Smooth muscle cell (in vitro differentiated cells): ENCODE data around the gene ZFAND6. TPM values are rescaled to one million over a fixed set of nuclear protein-coding genes. Genes with fewer than 3 reads are reported as not detected.

Experiments used
- DNase-seq: peaks from one replicate; lab custom pipeline; 2025; ENCODE audit not compliant: unreplicated experiment; lab: John Stamatoyannopoulos, UW
- H2AFZ ChIP-seq: fragments of 200-600 bp; sonication (generic); 2 replicates; pipeline ENCODE4 v1.6.0; 2016; ENCODE audit warnings: antibody characterized with exemption, low read depth, mild to moderate bottlenecking
- H3F3A ChIP-seq: fragments of 200-600 bp; sonication (generic); 2 replicates; pipeline ENCODE4 v1.6.0; 2017; ENCODE audit warnings: antibody characterized with exemption, low read depth
- H3K27ac ChIP-seq: fragments of 200-600 bp; sonication (generic); 2 replicates; pipeline ENCODE4 v1.5.1; 2016; ENCODE audit warnings: low read depth, mild to moderate bottlenecking
- H3K27me3 ChIP-seq: fragments of 200-600 bp; sonication (generic); 2 replicates; pipeline ENCODE4 v1.6.1; 2016; ENCODE audit warnings: low read depth, mild to moderate bottlenecking
- H3K36me3 ChIP-seq: fragments of 200-600 bp; sonication (generic); 2 replicates; pipeline ENCODE4 v1.5.1; 2016; ENCODE audit warnings: low read depth
- H3K4me1 ChIP-seq: fragments of 200-600 bp; sonication (generic); 2 replicates; pipeline ENCODE4 v1.5.1; 2016; ENCODE audit warnings: low read depth
- H3K4me2 ChIP-seq: fragments of 200-600 bp; sonication (generic); 2 replicates; pipeline ENCODE4 v1.6.0; 2016; ENCODE audit warnings: mild to moderate bottlenecking
- H3K4me3 ChIP-seq: fragments of 200-600 bp; sonication (generic); 2 replicates; pipeline ENCODE4 v1.5.1; 2016; ENCODE audit warnings: mild to moderate bottlenecking
- H3K79me2 ChIP-seq: fragments of 200-600 bp; sonication (generic); 2 replicates; pipeline ENCODE4 v1.6.0; 2016; ENCODE audit warnings: low read depth, mild to moderate bottlenecking
- H3K9ac ChIP-seq: fragments of 200-600 bp; sonication (generic); 2 replicates; pipeline ENCODE4 v1.6.0; 2016; ENCODE audit warnings: low read depth
- H3K9me3 ChIP-seq: fragments of 200-600 bp; sonication (generic); replicated peaks from 2 replicates; pipeline ENCODE4 v1.5.1; 2016; ENCODE audit warnings: low read depth
- H4K20me1 ChIP-seq: fragments of 200-600 bp; sonication (generic); 2 replicates; pipeline ENCODE4 v1.6.0; 2016; ENCODE audit warnings: low read depth
- CTCF ChIP-seq: fragments of 200-600 bp; sonication (generic); IDR thresholded peaks from 2 replicates; pipeline ENCODE4 v1.5.1; 2017; ENCODE audit warnings: borderline replicate concordance, mild to moderate bottlenecking, antibody characterized with exemption; ENCODE audit not compliant: insufficient read depth, poor library complexity, severe bottlenecking
- WGBS: methylation state at CpG from one replicate; pipeline ENCODE4 v1.1.7; 2016; ENCODE audit warnings: low lambda C conversion rate; 5-methylcytosine and 5-hydroxymethylcytosine counted together
- polyA plus RNA-seq: library from polyadenylated mRNA; unstranded; fragments of >200 nt; fragmentation: Nextera tagmentation; extraction: Ambion mirVana; gene quantifications from 2 replicates; pipeline ENCODE4 v1.2.1, GENCODE V29; 2016
- total RNA-seq: library from RNA; depleted of rRNA; stranded (reverse); fragments of >200 nt; gene quantifications from 2 replicates; pipeline ENCODE4 v1.2.3, GENCODE V29; 2014

The ZFAND6 gene
- total and polyA plus RNA-seq, 2 experiments from 2014 or later: 81.9 to 144 TPM

- H3F3A ChIP-seq: no peaks in the 10 kb centered on the region
- DNase-seq: no peak
- no peak overlapping the region for H3K4me2 ChIP-seq
- H2AFZ ChIP-seq: no peak overlapping the region
- H3K79me2 ChIP-seq: peaks cover 99% of the 10 kb centered on the region
- H3K4me1 ChIP-seq: peaks cover 5% of the 10 kb centered on the region
- peaks cover 85% of the 10 kb centered on the region for H4K20me1 ChIP-seq
- H3K36me3 ChIP-seq: no peaks in the 10 kb centered on the region
- no peak overlapping the region for H3K4me3 ChIP-seq
- no peak overlapping the region for H3K27ac ChIP-seq
- no peak overlapping the region for H3K9ac ChIP-seq
- no peaks in the 10 kb centered on the region for H3K9me3 ChIP-seq
- TF ChIP-seq CTCF: no peak
- H3K27me3 ChIP-seq: no peaks in the 10 kb centered on the region
These were observed 7.4 kb downstream of the ZFAND6 start for GRCh38 chr15:80066912-80067311.

GRCh38 chr15:80068578-80068977, 9.1 kb downstream of the ZFAND6 start:
- DNase-seq: no peak
- Histone ChIP-seq H3K9me3 (no peaks in the 10 kb centered on the region), H3K36me3 (no peaks in the 10 kb centered on the region), H2AFZ (no peak overlapping the region), H3K79me2 (peaks cover 99% of the 10 kb centered on the region), H3K27me3 (no peaks in the 10 kb centered on the region), H3F3A (no peaks in the 10 kb centered on the region), H3K4me1 (peaks cover 14% of the 10 kb centered on the region), H3K4me3 (no peak overlapping the region), H4K20me1 (peaks cover 70% of the 10 kb centered on the region), H3K27ac (no peak overlapping the region), H3K9ac (no peak overlapping the region), H3K4me2 (no peak overlapping the region)
- no peak for TF ChIP-seq CTCF
- 68% methylated on average over 11 of the region's 11 CpGs for WGBS

- H2AFZ ChIP-seq: no peak overlapping the region
- H3K27me3 ChIP-seq: no peaks in the 10 kb centered on the region
- peaks cover 99% of the 10 kb centered on the region for H3K79me2 ChIP-seq
- no peak overlapping the region for H3K27ac ChIP-seq
- H4K20me1 ChIP-seq: peaks cover 67% of the 10 kb centered on the region
- no peak overlapping the region for H3K4me2 ChIP-seq
- no peak for TF ChIP-seq CTCF
- no peak overlapping the region for H3K4me3 ChIP-seq
- no peaks in the 10 kb centered on the region for H3F3A ChIP-seq
- peak overlapping the region; percentile 18 for H3K9ac ChIP-seq
- no peaks in the 10 kb centered on the region for H3K36me3 ChIP-seq
- H3K4me1 ChIP-seq: peaks cover 19% of the 10 kb centered on the region
- DNase-seq: no peak
- H3K9me3 ChIP-seq: no peaks in the 10 kb centered on the region
These were observed 11.4 kb downstream of the ZFAND6 start for GRCh38 chr15:80070840-80071239.

GRCh38 chr15:80071652-80072051, 12.2 kb downstream of the ZFAND6 start:
- Histone ChIP-seq H3K79me2 (peaks cover 98% of the 10 kb centered on the region), H3F3A (no peaks in the 10 kb centered on the region), H3K9ac (peak overlapping the region; percentile 4), H3K27me3 (no peaks in the 10 kb centered on the region), H2AFZ (no peak overlapping the region), H3K4me2 (peak overlapping the region; percentile 87), H3K9me3 (no peaks in the 10 kb centered on the region), H4K20me1 (peaks cover 67% of the 10 kb centered on the region), H3K36me3 (no peaks in the 10 kb centered on the region), H3K4me3 (peak overlapping the region; percentile 66), H3K4me1 (peaks cover 25% of the 10 kb centered on the region), H3K27ac (peak overlapping the region; percentile 8)
- DNase-seq: no peak
- no peak for TF ChIP-seq CTCF
